ENCODE data around the gene CRYGS.

DNA sequence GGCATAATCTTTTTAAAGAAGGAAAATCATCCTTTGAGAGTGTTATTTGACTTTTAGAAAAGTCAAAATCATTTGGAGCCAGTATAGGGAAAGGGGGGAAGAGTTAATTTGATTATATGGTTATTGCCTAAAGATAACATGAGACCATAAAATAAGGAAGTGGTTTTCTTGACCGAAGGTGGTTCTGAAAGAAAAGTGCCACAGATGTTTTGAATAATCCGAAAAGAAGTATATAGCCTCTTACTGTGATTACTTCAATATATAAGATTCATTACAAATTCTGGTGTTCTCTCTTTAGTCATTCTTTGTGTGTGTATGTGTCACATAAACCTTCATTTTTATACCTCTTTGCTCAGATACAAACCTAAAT lies 27.4 kb upstream of the CRYGS start:
- TF ChIP-seq YY1 (IDR thresholded peaks at IDR 0.05; ENCODE audit: insufficient read depth, insufficient read length) (no peak), ZNF274 (IDR thresholded peaks at IDR 0.05; ENCODE audit: low read depth, low read length) (no peak)

Measured in NT2/D1 (cell line).